A549 (cell line): ENCODE data around the gene DUSP23. TPM values are rescaled to one million over a fixed set of nuclear protein-coding genes. Genes with fewer than 3 reads are reported as not detected.

ENCODE experiments used
- ATAC-seq, 2 experiments: fragments of 200-7000 bp in 1 of 2; fragments of >200 bp in 1 of 2; cut with Nextera tagmentation in 1 of 2; cut with Tn5 transposase in 1 of 2; 3 replicates each; pipeline versions ENCODE4 v1.8.0 to v1.9.1; 2018 to 2020; ENCODE audit warnings: mild to moderate bottlenecking in 1 of 2, moderate library complexity in 1 of 2
- CTCF ChIA-PET: fragments of 300-600 bp; sonication (Branson Sonifier 250); formaldehyde crosslinking; extraction: SDS; loops from one replicate; lab custom pipeline; 2021; ENCODE audit warnings: antibody characterized with exemption, inconsistent platforms; lab: Yijun Ruan, JAX
- POLR2A ChIA-PET: fragments of 350-600 bp; formaldehyde crosslinking; extraction: SDS; loops from one replicate; lab custom pipeline; 2021; ENCODE audit warnings: antibody characterized with exemption, inconsistent platforms; lab: Yijun Ruan, JAX
- DNase-seq, 2 experiments: peaks; one replicate each; pipeline versions ENCODE4 v3.0.0 to v3.0.0-alpha.2; 2011 to 2016; ENCODE audit warnings: low read depth in 1 of 2, low spot score in 1 of 2
- FAIRE-seq: peaks from 2 replicates; lab custom pipeline; 2011; peaks lifted over from hg19 to GRCh38; lab: Jason Lieb, UNC
- H3K27ac ChIP-seq, 2 experiments: fragments of >200 bp; sonication (Bioruptor Twin); formaldehyde crosslinking; 3 replicates each; pipeline ENCODE4 v1.5.1; 2016 to 2017
- H3K4me1 ChIP-seq: fragments of >200 bp; sonication (Bioruptor Twin); formaldehyde crosslinking; 3 replicates; pipeline ENCODE4 v1.6.1; 2016
- H3K4me2 ChIP-seq: fragments of >200 bp; sonication (Bioruptor Twin); formaldehyde crosslinking; 3 replicates; pipeline ENCODE4 v1.6.1; 2016
- H3K4me3 ChIP-seq: fragments of >200 bp; sonication (Bioruptor Twin); formaldehyde crosslinking; 3 replicates; pipeline ENCODE4 v1.5.1; 2016
- H3K9me3 ChIP-seq: fragments of >200 bp; sonication (Bioruptor Twin); formaldehyde crosslinking; 3 replicates; pipeline ENCODE4 v1.6.1; 2016
- EHF ChIP-seq: fragments of 250-450 bp; sonication (Bioruptor Pico); IDR thresholded peaks from 2 replicates; pipeline ENCODE4 v1.5.0; 2020; ENCODE audit warnings: mild to moderate bottlenecking
- EHMT2 ChIP-seq: fragments of 200-600 bp; sonication (generic); IDR thresholded peaks from 2 replicates; pipeline ENCODE4 v1.6.1; 2016; ENCODE audit warnings: antibody characterized with exemption, low read depth, mild to moderate bottlenecking, moderate library complexity
- EP300 ChIP-seq, 2 experiments: fragments of >200 bp; sonication (Bioruptor Twin); formaldehyde crosslinking; IDR thresholded peaks; 2 replicates in 1 of 2; 3 replicates in 1 of 2; pipeline ENCODE4 v1.6.1; 2016 to 2017
- FOXS1 ChIP-seq: fragments of 250-450 bp; sonication (Bioruptor Pico); IDR thresholded peaks from 2 replicates; pipeline ENCODE4 v1.5.0; 2020; ENCODE audit warnings: mild to moderate bottlenecking, moderate library complexity
- HEYL ChIP-seq: fragments of 250-450 bp; sonication (Bioruptor Pico); IDR thresholded peaks from 2 replicates; pipeline ENCODE4 v1.8.0; 2021; ENCODE audit warnings: mild to moderate bottlenecking, moderate library complexity
- HOXB13 ChIP-seq: fragments of 250-450 bp; sonication (Bioruptor Pico); IDR thresholded peaks from 2 replicates; pipeline ENCODE4 v1.5.0; 2020; ENCODE audit warnings: low read depth, mild to moderate bottlenecking, moderate library complexity
- HOXB5 ChIP-seq: fragments of 250-450 bp; sonication (Bioruptor Pico); IDR thresholded peaks from 2 replicates; pipeline ENCODE4 v1.5.0; 2020; ENCODE audit warnings: mild to moderate bottlenecking, moderate library complexity
- JUN ChIP-seq, 2 experiments: fragments of >200 bp; sonication (Bioruptor Twin); formaldehyde crosslinking; IDR thresholded peaks; 2 replicates in 1 of 2; 3 replicates in 1 of 2; pipeline ENCODE4 v1.6.1; 2016 to 2017
- MYC ChIP-seq: IDR thresholded peaks from 2 replicates; pipeline ENCODE4 v1.6.1; 2012; ENCODE audit warnings: mild to moderate bottlenecking, inconsistent platforms, low read length, improper control_type of control experiment, borderline replicate concordance
- NR3C1 ChIP-seq: fragments of >200 bp; sonication (Bioruptor Twin); formaldehyde crosslinking; IDR thresholded peaks from 3 replicates; pipeline ENCODE4 v1.6.1; 2017
- PHF8 ChIP-seq: fragments of 200-600 bp; sonication (generic); IDR thresholded peaks from 2 replicates; pipeline ENCODE4 v1.6.1; 2016; ENCODE audit warnings: low read depth, mild to moderate bottlenecking, antibody characterized with exemption, moderate library complexity, borderline replicate concordance
- RCOR1 ChIP-seq: fragments of 150-350 bp; IDR thresholded peaks from 2 replicates; pipeline ENCODE4 v1.6.1; 2014; ENCODE audit warnings: antibody characterized with exemption, low read length, low read depth
- RFX5 ChIP-seq: fragments of 450-650 bp; IDR thresholded peaks from 2 replicates; pipeline ENCODE4 v1.7.1; 2014; ENCODE audit warnings: antibody characterized with exemption, mild to moderate bottlenecking, moderate library complexity
- RNF2 ChIP-seq: fragments of 200-600 bp; sonication (generic); IDR thresholded peaks from 2 replicates; pipeline ENCODE4 v1.6.1; 2016; ENCODE audit warnings: low read depth, mild to moderate bottlenecking, antibody characterized with exemption, moderate library complexity, borderline replicate concordance
- SREBF2 ChIP-seq: fragments of 450-650 bp; IDR thresholded peaks from 2 replicates; pipeline ENCODE4 v1.6.1; 2014; ENCODE audit warnings: mild to moderate bottlenecking, moderate library complexity
- ZC3H11A ChIP-seq: fragments of 450-650 bp; IDR thresholded peaks from 2 replicates; pipeline ENCODE4 v1.6.1; 2014; ENCODE audit warnings: antibody characterized with exemption, mild to moderate bottlenecking
- ZSCAN20 ChIP-seq: fragments of 250-450 bp; sonication (Bioruptor Pico); IDR thresholded peaks from 2 replicates; pipeline ENCODE4 v1.8.0; 2022; ENCODE audit warnings: mild to moderate bottlenecking, moderate library complexity
- WGBS: methylation state at CpG from one replicate; pipeline ENCODE4 v1.1.6; 2017; ENCODE audit errors: missing lambda C conversion rate; 5-methylcytosine and 5-hydroxymethylcytosine counted together
- polyA plus RNA-seq, 4 experiments: library from polyadenylated mRNA; depleted of rRNA in 3 of 4; stranded (reverse); fragments of >200 nt; fragmentation: RNase III in 1 of 4; extraction: RNeasy Plus Mini Kit Qiagen cat#74134 plus additional on column Dnase treatment in 1 of 4; gene quantifications; 2 replicates in 3 of 4; 3 replicates in 1 of 4; pipeline ENCODE4 v1.2.3, GENCODE V29; 2011 to 2017
- TF ChIP-seq, protein P1 (sequence below): IDR thresholded peaks from 2 replicates; pipeline ENCODE4 v1.6.1; 2012
- TF ChIP-seq, protein P2 (sequence below): fragments of >200 bp; sonication (Bioruptor Twin); formaldehyde crosslinking; IDR thresholded peaks from 3 replicates; pipeline ENCODE4 v1.6.1; 2016
- TF ChIP-seq, protein P3 (sequence below): fragments of 200-600 bp; sonication (generic); IDR thresholded peaks from 2 replicates; pipeline ENCODE4 v1.6.1; 2016; ENCODE audit warnings: antibody characterized with exemption, mild to moderate bottlenecking, moderate library complexity

The DUSP23 gene
- polyA plus RNA-seq, 2 of the 4 experiments (the other 2 are of a cell fraction) = 32.3 to 60.1 TPM

GRCh38 chr1:159825564-159825963 is 44.8 kb downstream of the DUSP23 start:
- ChIA-PET CTCF (interaction anchor here (0.8 to 8.9 kb wide), 3 partner anchors 25 to 65 kb away, joined by 3 to 55 read pairs (median 3); no protein-coding TSS in a partner anchor), POLR2A (interaction anchor here (0.6 kb wide), 2 partner anchors 14 to 38 kb away, joined by 3 to 4 read pairs; no protein-coding TSS in a partner anchor)
- DNase-seq (no peak), ATAC-seq (no peak), FAIRE-seq (no peak)
- Histone ChIP-seq H3K4me1 (no peaks in the 10 kb centered on the region), H3K4me3 (no peak overlapping the region), H3K4me2 (no peak overlapping the region), H3K27ac (no peak overlapping the region), H3K9me3 (no peaks in the 10 kb centered on the region)
- WGBS = 51% methylated on average over 3 of the region's 3 CpGs
- TF ChIP-seq HEYL (CRISPR knock-in tag) = no peak
- TF ChIP-seq RNF2 = no peak
- TF ChIP-seq MYC = no peak
- no peak for TF ChIP-seq EHF
- TF ChIP-seq, protein P1, sequence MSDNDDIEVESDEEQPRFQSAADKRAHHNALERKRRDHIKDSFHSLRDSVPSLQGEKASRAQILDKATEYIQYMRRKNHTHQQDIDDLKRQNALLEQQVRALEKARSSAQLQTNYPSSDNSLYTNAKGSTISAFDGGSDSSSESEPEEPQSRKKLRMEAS = no peak
- no peak for TF ChIP-seq RFX5
- TF ChIP-seq ZC3H11A = no peak

- WGBS = 63% methylated on average over 11 of the region's 11 CpGs
- POLR2A ChIA-PET = no interaction called here
- CTCF ChIA-PET = interaction anchor here (1.1 to 8.9 kb wide), 4 partner anchors 28 to 67 kb away, joined by 3 to 55 read pairs (median 4); no protein-coding TSS in a partner anchor
- FAIRE-seq = no peak
- DNase-seq = no peak
- Histone ChIP-seq H3K9me3 (no peaks in the 10 kb centered on the region), H3K4me1 (no peaks in the 10 kb centered on the region), H3K4me3 (no peak within 1 kb of the TSS), H3K27ac (no peak within 1 kb of the TSS), H3K4me2 (no peak within 1 kb of the TSS)
- TF ChIP-seq, protein P2, sequence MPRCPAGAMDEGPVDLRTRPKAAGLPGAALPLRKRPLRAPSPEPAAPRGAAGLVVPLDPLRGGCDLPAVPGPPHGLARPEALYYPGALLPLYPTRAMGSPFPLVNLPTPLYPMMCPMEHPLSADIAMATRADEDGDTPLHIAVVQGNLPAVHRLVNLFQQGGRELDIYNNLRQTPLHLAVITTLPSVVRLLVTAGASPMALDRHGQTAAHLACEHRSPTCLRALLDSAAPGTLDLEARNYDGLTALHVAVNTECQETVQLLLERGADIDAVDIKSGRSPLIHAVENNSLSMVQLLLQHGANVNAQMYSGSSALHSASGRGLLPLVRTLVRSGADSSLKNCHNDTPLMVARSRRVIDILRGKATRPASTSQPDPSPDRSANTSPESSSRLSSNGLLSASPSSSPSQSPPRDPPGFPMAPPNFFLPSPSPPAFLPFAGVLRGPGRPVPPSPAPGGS = no peak
- no peak for TF ChIP-seq EHMT2
- ATAC-seq = no peak
Observed at GRCh38 chr1:159826441-159827101, 45.8 kb downstream of the DUSP23 start, which contains the start of gene SLAMF8. TSS of gene SLAMF8 (plus strand) at chr1:159826873. CDS start at chr1:159826899, 26 bp downstream.

DNA sequence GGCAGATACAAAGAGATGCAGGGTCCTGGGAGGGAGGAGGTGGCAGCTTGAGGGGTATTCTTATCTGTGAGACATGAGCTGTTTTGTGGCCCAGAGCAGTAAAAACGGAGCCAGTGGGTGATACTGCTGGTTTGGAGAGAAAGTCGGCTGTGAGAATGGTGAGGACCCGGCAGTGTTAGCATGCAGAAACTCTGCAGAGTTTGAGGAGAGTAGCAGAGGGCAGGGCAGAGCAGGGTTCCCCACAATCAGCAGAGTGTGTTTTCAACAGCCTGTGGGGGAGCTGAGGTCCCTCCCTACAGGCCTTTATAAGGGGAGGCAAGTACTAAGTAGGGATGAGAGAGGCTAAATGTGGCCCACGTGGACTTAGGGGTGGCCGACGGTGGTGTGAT is 46.3 kb downstream of the DUSP23 start:
- DNase-seq (no peak), FAIRE-seq (no peak), ATAC-seq (no peak)
- no peak overlapping the region for H3K4me3 ChIP-seq
- POLR2A ChIA-PET = no interaction called here
- no peak overlapping the region for H3K27ac ChIP-seq
- H3K9me3 ChIP-seq = no peaks in the 10 kb centered on the region
- WGBS = 65% methylated on average over 6 of the region's 6 CpGs
- no peak for TF ChIP-seq RCOR1
- TF ChIP-seq PHF8 = no peak
- no peak for TF ChIP-seq HOXB5 (CRISPR knock-in tag)
- TF ChIP-seq NR3C1 = no peak
- TF ChIP-seq FOXS1 (CRISPR knock-in tag) = no peak
- TF ChIP-seq HOXB13 (CRISPR knock-in tag) = no peak
- TF ChIP-seq JUN (IDR thresholded peaks at IDR 0.05) = no peak
- no peak for TF ChIP-seq ZSCAN20 (CRISPR knock-in tag)
- TF ChIP-seq, protein P3, sequence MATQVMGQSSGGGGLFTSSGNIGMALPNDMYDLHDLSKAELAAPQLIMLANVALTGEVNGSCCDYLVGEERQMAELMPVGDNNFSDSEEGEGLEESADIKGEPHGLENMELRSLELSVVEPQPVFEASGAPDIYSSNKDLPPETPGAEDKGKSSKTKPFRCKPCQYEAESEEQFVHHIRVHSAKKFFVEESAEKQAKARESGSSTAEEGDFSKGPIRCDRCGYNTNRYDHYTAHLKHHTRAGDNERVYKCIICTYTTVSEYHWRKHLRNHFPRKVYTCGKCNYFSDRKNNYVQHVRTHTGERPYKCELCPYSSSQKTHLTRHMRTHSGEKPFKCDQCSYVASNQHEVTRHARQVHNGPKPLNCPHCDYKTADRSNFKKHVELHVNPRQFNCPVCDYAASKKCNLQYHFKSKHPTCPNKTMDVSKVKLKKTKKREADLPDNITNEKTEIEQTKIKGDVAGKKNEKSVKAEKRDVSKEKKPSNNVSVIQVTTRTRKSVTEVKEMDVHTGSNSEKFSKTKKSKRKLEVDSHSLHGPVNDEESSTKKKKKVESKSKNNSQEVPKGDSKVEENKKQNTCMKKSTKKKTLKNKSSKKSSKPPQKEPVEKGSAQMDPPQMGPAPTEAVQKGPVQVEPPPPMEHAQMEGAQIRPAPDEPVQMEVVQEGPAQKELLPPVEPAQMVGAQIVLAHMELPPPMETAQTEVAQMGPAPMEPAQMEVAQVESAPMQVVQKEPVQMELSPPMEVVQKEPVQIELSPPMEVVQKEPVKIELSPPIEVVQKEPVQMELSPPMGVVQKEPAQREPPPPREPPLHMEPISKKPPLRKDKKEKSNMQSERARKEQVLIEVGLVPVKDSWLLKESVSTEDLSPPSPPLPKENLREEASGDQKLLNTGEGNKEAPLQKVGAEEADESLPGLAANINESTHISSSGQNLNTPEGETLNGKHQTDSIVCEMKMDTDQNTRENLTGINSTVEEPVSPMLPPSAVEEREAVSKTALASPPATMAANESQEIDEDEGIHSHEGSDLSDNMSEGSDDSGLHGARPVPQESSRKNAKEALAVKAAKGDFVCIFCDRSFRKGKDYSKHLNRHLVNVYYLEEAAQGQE = no peak
- no peak for TF ChIP-seq RFX5
- no peak for TF ChIP-seq EP300 (IDR thresholded peaks at IDR 0.05)
- TF ChIP-seq, protein P2 = no peak
- no peak for TF ChIP-seq SREBF2
- CTCF ChIA-PET = interaction anchor here (1.1 to 8.9 kb wide), 4 partner anchors 29 to 66 kb away, joined by 3 to 55 read pairs (median 4); no protein-coding TSS in a partner anchor
- no peak overlapping the region for H3K4me2 ChIP-seq
- no peaks in the 10 kb centered on the region for H3K4me1 ChIP-seq
